BJ (cell line): ENCODE results near the gene KLHL29. TPM values are rescaled to one million over a fixed set of nuclear protein-coding genes. Genes with fewer than 3 reads are reported as not detected.

Source experiments
- CTCF ChIA-PET: fragments of 350-600 bp; formaldehyde crosslinking; extraction: SDS; loops from one replicate; lab custom pipeline; 2021; ENCODE audit warnings: antibody characterized with exemption, inconsistent platforms; lab: Yijun Ruan, JAX
- POLR2A ChIA-PET: fragments of 300-600 bp; sonication (Branson Sonifier 250); formaldehyde crosslinking; extraction: SDS; loops from one replicate; lab custom pipeline; 2021; ENCODE audit warnings: antibody characterized with exemption; lab: Charles Lee
- DNase-seq: peaks from one replicate; pipeline ENCODE4 v3.0.0-alpha.2; 2011; ENCODE audit warnings: low read depth
- H3K27me3 ChIP-seq: 2 replicates; pipeline ENCODE4 v1.6.0; 2011; ENCODE audit warnings: low read length; ENCODE audit not compliant: control insufficient read depth, insufficient read depth
- H3K36me3 ChIP-seq: 2 replicates; pipeline ENCODE4 v1.5.1; 2011; ENCODE audit warnings: low read length; ENCODE audit not compliant: control insufficient read depth, insufficient read depth
- H3K4me3 ChIP-seq: 2 replicates; pipeline ENCODE4 v1.5.1; 2011; ENCODE audit warnings: low read depth, mild to moderate bottlenecking, control low read depth, low read length
- CTCF ChIP-seq: IDR thresholded peaks from 2 replicates; pipeline ENCODE4 v1.5.1; 2011; ENCODE audit warnings: low read depth, mild to moderate bottlenecking, control low read depth, inconsistent platforms, low read length, moderate library complexity; ENCODE audit not compliant: insufficient read depth
- polyA plus RNA-seq: library from polyadenylated mRNA; depleted of rRNA; stranded (reverse); fragments of >200 nt; gene quantifications from 2 replicates; pipeline ENCODE4 v1.2.3, GENCODE V29; 2011

KLHL29 gene
- polyA plus RNA-seq, 1 experiment = 10.0 TPM

DNA sequence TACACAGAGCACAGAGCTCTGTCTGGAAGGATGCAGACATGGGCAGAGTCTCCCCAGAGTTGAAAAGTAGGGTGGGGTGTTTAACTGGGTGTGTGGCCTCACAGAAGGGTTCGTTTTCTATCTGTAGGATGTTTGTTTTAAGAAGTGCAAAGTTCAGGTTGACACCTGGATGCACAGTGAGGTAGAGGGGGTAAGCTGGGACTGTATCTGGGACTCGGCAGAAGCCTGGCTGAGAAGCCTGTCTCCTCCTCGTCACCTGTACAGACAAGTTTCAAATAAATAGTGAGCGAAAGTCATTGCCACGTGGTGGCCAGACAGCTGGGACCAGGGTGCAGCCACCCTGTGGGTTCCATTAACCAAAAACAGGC is 145.9 kb downstream of the KLHL29 start:
- POLR2A ChIA-PET = no interaction called here
- Histone ChIP-seq H3K27me3 (no peaks in the 10 kb centered on the region), H3K36me3 (peaks cover 4% of the 10 kb centered on the region; the same call in 1 of the 2 replicates), H3K4me3 (no peak overlapping the region)
- no peak for DNase-seq
- CTCF ChIA-PET = no interaction called here
- TF ChIP-seq CTCF = no peak

- ChIA-PET CTCF (no interaction called here), POLR2A (no interaction called here)
- TF ChIP-seq CTCF = no peak
- Histone ChIP-seq H3K27me3 (no peaks in the 10 kb centered on the region), H3K36me3 (peaks cover 4% of the 10 kb centered on the region; the same call in 1 of the 2 replicates), H3K4me3 (no peak overlapping the region)
- no peak for DNase-seq
Measured at GRCh38 chr2:23531280-23531679, 146.3 kb downstream of the KLHL29 start.

- no peak overlapping the region for H3K4me3 ChIP-seq
- no peaks in the 10 kb centered on the region for H3K27me3 ChIP-seq
- H3K36me3 ChIP-seq = 0 out of 2 replicates have a peak, but pooled peaks cover 3% of the 10 kb centered on the region
- no peak for DNase-seq
- CTCF ChIA-PET = no interaction called here
- TF ChIP-seq CTCF = no peak
- POLR2A ChIA-PET = no interaction called here
Measured at GRCh38 chr2:23531881-23532280, 146.9 kb downstream of the KLHL29 start.

GRCh38 chr2:23532391-23533337 is 147.7 kb downstream of the KLHL29 start:
- POLR2A ChIA-PET = no interaction called here
- H3K36me3 ChIP-seq = 0 out of 2 replicates have a peak, but pooled peaks cover 3% of the 10 kb centered on the region
- H3K27me3 ChIP-seq = no peaks in the 10 kb centered on the region
- CTCF ChIA-PET = interaction anchor here (0.5 kb wide), 1 partner anchor 180 kb away, joined by 3 read pairs; no protein-coding TSS in a partner anchor
- TF ChIP-seq CTCF = no peak
- no peak overlapping the region for H3K4me3 ChIP-seq
- DNase-seq = no peak

DNA sequence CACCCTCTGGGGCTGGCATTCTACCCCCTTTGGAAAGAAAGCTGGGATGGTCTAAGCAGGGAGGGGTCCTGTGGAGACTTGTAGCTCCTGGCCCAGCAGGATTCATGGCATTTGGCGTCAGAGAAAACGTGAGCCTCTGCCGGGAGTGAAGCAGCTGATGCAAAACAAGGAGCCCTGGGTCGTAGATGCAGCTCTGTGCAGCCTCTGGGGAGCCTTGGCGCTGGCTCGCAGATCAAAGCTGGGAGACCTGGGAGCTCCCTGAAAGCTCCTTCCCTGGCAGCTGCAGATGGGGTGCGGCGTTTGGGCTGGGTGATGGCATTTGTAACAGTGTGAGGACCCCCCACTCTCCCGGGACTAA is 148.3 kb downstream of the KLHL29 start:
- H3K27me3 ChIP-seq = no peaks in the 10 kb centered on the region
- TF ChIP-seq CTCF = no peak
- ChIA-PET POLR2A (no interaction called here), CTCF (interaction anchor here (0.5 kb wide), 1 partner anchor 181 kb away, joined by 3 read pairs; no protein-coding TSS in a partner anchor)
- DNase-seq = no peak
- H3K4me3 ChIP-seq = no peak overlapping the region
- H3K36me3 ChIP-seq = 0 out of 2 replicates have a peak, but pooled peaks cover 3% of the 10 kb centered on the region
